Mesodermal cell (in vitro differentiated cells): ENCODE results near the gene COL19A1.

Experiments
- H3K27ac ChIP-seq: 2 replicates; pipeline ENCODE4 v1.7.0; 2013; ENCODE audit warnings: mild to moderate bottlenecking, low read depth, low read length, moderate library complexity; ENCODE audit not compliant: severe bottlenecking
- H3K36me3 ChIP-seq: 2 replicates; pipeline ENCODE4 v1.7.1; 2013; ENCODE audit warnings: mild to moderate bottlenecking, low read length, moderate library complexity; ENCODE audit not compliant: control insufficient read depth, insufficient read depth
- H3K4me1 ChIP-seq: one replicate; pipeline ENCODE4 v1.7.1; 2013; ENCODE audit warnings: mild to moderate bottlenecking, low read length; ENCODE audit not compliant: insufficient read depth, control insufficient read depth, poor library complexity, severe bottlenecking
- H3K4me3 ChIP-seq: 2 replicates; pipeline ENCODE4 v1.7.0; 2013; ENCODE audit warnings: low read length, control low read depth, mild to moderate bottlenecking; ENCODE audit not compliant: insufficient read depth, poor library complexity, severe bottlenecking; ENCODE audit errors: extremely low read depth
- H3K9me3 ChIP-seq: 2 replicates; pipeline ENCODE4 v1.7.1; 2013; ENCODE audit warnings: mild to moderate bottlenecking, low read length, moderate library complexity; ENCODE audit not compliant: control insufficient read depth
- WGBS, 2 experiments: methylation state at CpG; one replicate each; pipeline ENCODE4 v1.1.5; 2013; ENCODE audit warnings: missing lambda C conversion rate in 2 of 2; ENCODE audit not compliant: insufficient coverage in 2 of 2; 5-methylcytosine and 5-hydroxymethylcytosine counted together

Gene COL19A1

GRCh38 chr6:70219943-70220613 is 353.7 kb downstream of the COL19A1 start:
- no peaks in the 10 kb centered on the region for H3K9me3 ChIP-seq
- no peak overlapping the region for H3K4me3 ChIP-seq
- WGBS, 2 experiments: 88% methylated on average over 1 of the region's 1 CpG; no CpG with 5 or more reads in 1 of the 2 experiments
- no peaks in the 10 kb centered on the region for H3K36me3 ChIP-seq
- H3K27ac ChIP-seq: no peak overlapping the region
- H3K4me1 ChIP-seq: no peaks in the 10 kb centered on the region

- H3K4me3 ChIP-seq: no peak overlapping the region
- H3K4me1 ChIP-seq: no peaks in the 10 kb centered on the region
- H3K9me3 ChIP-seq: no peaks in the 10 kb centered on the region
- no peak overlapping the region for H3K27ac ChIP-seq
- H3K36me3 ChIP-seq: no peaks in the 10 kb centered on the region
- WGBS, 2 experiments: 67% methylated on average over 1 of the region's 4 CpGs; no CpG with 5 or more reads in 1 of the 2 experiments
Measured at GRCh38 chr6:70221025-70221714, 354.8 kb downstream of the COL19A1 start.

GRCh38 chr6:70221715-70222438 is 355.5 kb downstream of the COL19A1 start:
- no peaks in the 10 kb centered on the region for H3K4me1 ChIP-seq
- H3K36me3 ChIP-seq: no peaks in the 10 kb centered on the region
- H3K9me3 ChIP-seq: no peaks in the 10 kb centered on the region
- 85% methylated on average over 5 to 6 of the region's 6 CpGs for WGBS, 2 experiments
- H3K27ac ChIP-seq: no peak overlapping the region
- H3K4me3 ChIP-seq: no peak overlapping the region

GRCh38 chr6:70222439-70222749 is 356.0 kb downstream of the COL19A1 start:
- Histone ChIP-seq H3K4me3 (no peak overlapping the region), H3K9me3 (no peaks in the 10 kb centered on the region), H3K4me1 (no peaks in the 10 kb centered on the region), H3K27ac (no peak overlapping the region), H3K36me3 (no peaks in the 10 kb centered on the region)
- WGBS, 2 experiments: no CpG with 5 or more reads among the region's 2 CpGs

GRCh38 chr6:70225055-70225454 is 358.7 kb downstream of the COL19A1 start:
- Histone ChIP-seq H3K9me3 (no peaks in the 10 kb centered on the region), H3K36me3 (no peaks in the 10 kb centered on the region), H3K27ac (no peak overlapping the region), H3K4me3 (no peak overlapping the region), H3K4me1 (no peaks in the 10 kb centered on the region)
- WGBS, 2 experiments: 88 to 100% methylated on average over 2 of the region's 2 CpGs

GRCh38 chr6:70231311-70231710 is 365.0 kb downstream of the COL19A1 start:
- WGBS, 2 experiments: 90 to 100% methylated on average over 1 to 2 of the region's 2 CpGs
- Histone ChIP-seq H3K36me3 (no peaks in the 10 kb centered on the region), H3K9me3 (no peaks in the 10 kb centered on the region), H3K27ac (no peak overlapping the region), H3K4me3 (no peak overlapping the region), H3K4me1 (no peaks in the 10 kb centered on the region)

- Histone ChIP-seq H3K4me1 (no peaks in the 10 kb centered on the region), H3K4me3 (no peak overlapping the region), H3K9me3 (no peaks in the 10 kb centered on the region), H3K27ac (no peak overlapping the region), H3K36me3 (no peaks in the 10 kb centered on the region)
- 91 to 93% methylated on average over 4 to 6 of the region's 7 CpGs for WGBS, 2 experiments
Measured at GRCh38 chr6:70234561-70235236, 368.3 kb downstream of the COL19A1 start.

GRCh38 chr6:70236343-70236742 is 370.0 kb downstream of the COL19A1 start:
- Histone ChIP-seq H3K27ac (no peak overlapping the region), H3K9me3 (no peaks in the 10 kb centered on the region), H3K4me3 (no peak overlapping the region), H3K4me1 (no peaks in the 10 kb centered on the region), H3K36me3 (no peaks in the 10 kb centered on the region)
- 86 to 100% methylated on average over 1 of the region's 3 CpGs for WGBS, 2 experiments

- Histone ChIP-seq H3K4me3 (no peak overlapping the region), H3K9me3 (no peaks in the 10 kb centered on the region), H3K4me1 (peaks cover 3% of the 10 kb centered on the region), H3K27ac (no peak overlapping the region), H3K36me3 (no peaks in the 10 kb centered on the region)
- 66 to 100% methylated on average over 2 of the region's 3 CpGs for WGBS, 2 experiments
Measured at GRCh38 chr6:70241031-70241430, 374.7 kb downstream of the COL19A1 start.

GRCh38 chr6:70241991-70242420 is 375.6 kb downstream of the COL19A1 start:
- Histone ChIP-seq H3K4me3 (no peak overlapping the region), H3K4me1 (peaks cover 3% of the 10 kb centered on the region), H3K9me3 (no peaks in the 10 kb centered on the region), H3K36me3 (no peaks in the 10 kb centered on the region), H3K27ac (no peak overlapping the region)
- WGBS, 2 experiments: 91% methylated on average over 5 to 6 of the region's 7 CpGs
